Measurements from ENCODE around the gene PSAPL1.
"Not testable (repeated sequence)": the region's sequence is repeated elsewhere in the genome, so short reads cannot be mapped to it uniquely, and the experiment has no call there.

The PSAPL1 gene

DNA sequence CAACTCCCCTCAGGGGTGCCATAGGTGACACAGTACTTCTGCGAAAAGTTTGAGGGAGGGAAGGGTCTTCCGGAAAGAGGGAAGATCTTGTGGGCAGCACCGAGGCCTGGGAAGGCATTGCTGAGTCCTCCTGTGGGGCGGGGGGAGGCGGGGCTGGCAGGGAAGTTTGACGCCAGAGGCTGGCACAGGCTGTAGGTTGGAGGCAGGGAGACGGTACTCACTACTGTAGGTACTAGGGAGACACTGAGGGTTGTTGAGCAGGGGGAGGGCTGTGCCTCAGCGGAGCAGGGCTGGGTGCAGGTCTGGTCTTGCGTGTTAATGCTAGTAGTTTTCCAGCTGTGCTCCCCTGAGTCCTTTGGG lies 23.3 kb upstream of the PSAPL1 start:
- DNase-seq (ENCODE audit: low spot score), result no peak

DNA sequence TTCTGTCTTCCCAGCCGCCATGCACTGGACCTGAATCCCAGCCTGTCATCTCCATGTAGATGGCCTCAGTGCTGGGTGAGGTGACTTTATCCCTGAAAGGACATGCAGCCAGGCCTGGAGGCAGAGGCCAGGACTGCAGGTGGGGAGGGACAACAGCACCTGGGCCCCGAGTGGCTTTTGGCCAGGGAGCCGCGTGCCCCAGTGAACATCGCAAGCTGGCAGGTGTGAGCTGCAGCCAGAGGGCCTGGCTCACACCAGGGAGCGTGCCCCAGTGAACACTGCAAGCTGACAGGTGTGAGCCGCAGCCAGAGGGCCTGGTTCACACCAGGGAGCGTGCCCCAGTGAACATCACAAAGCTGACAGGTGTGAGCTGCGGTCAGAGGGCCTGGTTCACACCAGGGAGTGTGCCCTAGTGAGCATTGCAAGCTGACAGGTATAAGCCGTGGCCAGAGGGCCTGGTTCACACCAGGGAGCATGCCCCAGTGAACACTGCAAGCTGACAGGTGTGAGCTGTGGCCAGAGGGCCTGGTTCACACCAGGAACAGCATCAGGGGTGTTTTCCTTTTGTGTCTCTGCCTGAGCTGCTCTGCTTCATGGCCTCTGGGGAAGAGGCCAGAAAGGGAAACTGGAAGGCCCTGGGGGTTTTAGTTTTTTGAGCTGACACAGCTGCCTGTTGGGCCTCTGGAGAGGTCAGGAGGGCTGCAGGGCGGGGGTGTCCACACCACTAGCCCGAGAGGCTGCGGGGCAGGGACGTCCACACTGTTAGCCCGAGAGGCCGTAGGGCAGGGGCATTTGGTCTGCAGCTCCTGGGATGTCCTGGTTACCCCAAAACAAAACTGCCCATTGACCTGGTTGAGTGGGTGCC lies 22.7 kb upstream of the PSAPL1 start:
- DNase-seq (ENCODE audit: low spot score), result no peak

DNA sequence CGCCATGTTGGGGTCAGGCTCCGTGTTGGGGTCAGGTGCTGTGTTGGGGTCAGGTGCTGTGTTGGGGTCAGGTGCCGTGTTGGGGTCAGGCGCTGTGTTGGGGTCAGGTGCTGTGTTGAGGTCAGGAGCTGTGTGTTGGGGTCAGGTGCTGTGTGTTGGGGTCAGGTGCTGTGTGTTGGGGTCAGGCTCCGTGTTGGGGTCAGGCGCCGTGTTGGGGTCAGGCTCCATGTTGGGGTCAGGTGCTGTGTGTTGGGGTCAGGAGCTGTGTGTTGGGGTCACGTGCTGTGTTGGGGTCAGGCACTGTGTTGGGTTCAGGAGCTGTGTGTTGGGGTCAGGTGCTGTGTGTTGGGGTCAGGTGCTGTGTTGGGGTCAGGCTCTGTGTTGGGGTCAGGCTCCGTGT lies 18.1 kb upstream of the PSAPL1 start:
- DNase-seq (ENCODE audit: low spot score), result not testable (repeated sequence)

DNA sequence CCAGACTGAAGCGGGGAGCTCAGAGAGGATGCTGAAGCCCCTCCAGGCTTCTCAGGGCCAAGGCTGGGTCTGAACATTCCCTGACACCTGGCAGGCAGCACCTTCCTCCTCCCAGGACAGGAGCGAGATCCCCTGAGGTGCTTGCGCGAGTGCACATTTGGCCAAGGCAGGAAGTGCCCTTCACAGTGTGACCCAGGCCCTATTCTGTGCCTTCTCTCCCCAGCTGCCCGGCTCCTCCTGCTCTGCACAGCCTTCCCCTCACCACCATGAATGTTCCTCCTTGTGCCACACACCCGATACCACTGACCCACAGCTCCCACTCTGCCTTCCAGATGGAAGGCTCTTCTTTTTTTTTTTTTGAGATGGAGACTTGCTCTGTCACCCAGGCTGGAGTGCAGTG lies 17.1 kb upstream of the PSAPL1 start:
- DNase-seq (ENCODE audit: low spot score), result no peak

DNA sequence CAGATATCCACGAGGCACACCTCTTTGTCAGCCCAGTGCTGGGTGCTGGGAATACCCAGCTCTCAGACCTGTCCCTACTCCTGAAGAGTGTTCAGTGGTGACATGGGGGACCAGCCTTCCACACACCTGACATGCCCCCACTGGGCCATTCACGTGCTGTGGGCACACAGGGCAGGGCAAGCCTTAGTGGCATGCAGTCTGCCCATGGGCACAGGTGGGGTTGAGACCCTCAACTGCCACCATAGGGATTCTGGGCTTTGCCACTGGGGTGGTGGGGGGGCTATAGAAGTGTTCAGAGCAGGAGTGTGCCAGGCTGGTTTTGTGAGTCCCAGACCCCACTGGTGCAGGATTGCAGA lies 16.7 kb upstream of the PSAPL1 start:
- no peak for DNase-seq (ENCODE audit: low spot score)

DNA sequence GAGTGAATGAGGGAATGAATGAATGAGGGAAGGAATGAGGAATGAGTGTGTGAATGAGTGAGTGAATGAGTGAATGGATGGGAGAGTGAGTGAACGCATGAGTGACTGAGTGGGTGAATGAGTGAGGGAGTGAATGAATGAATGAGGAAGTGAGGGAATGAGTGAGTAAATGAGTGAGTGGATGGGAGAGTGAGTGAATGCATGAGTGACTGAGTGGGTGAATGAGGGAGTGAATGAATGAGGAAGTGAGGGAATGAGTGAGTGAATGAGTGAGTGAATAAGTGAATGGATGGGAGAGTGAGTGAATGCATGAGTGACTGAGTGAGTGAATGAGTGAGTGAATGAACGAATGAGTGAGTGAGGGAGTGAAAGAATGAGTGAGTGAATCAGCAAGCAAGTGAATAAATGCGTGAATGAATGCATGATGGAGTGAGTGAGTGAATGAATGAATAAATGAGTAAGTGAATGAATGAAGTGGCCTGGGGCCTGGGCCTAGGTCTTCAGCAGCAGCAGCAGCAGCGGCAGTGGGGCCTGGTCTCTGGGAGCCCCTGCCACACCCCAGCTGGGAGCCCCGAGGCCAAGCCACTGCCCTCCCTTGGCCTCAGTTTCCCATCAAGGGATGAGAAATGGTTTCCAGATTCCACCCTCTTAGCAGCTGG lies 16.2 kb upstream of the PSAPL1 start:
- DNase-seq (ENCODE audit: low spot score), result no peak

DNA sequence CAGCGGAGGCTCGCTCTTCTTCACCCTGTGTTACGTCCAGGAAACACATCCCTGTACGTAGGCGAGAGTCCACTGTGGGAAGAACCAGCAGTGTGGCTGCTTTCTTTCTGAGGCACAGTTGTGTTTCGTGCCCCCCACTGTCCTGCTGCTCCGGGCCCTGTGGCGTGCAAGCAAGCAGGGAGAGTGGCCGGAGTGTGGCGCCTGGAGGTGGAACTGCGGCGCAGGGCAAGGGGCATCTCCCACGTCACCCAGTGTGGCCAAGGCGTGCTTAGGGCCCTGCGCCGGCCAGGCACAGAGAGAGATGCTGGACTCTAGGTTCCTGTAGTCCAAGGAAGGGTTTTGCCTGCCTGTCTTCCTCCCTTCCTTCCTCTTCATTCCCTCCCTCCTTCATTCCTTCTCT lies 13.3 kb upstream of the PSAPL1 start:
- no peak for DNase-seq (ENCODE audit: low spot score)

DNA sequence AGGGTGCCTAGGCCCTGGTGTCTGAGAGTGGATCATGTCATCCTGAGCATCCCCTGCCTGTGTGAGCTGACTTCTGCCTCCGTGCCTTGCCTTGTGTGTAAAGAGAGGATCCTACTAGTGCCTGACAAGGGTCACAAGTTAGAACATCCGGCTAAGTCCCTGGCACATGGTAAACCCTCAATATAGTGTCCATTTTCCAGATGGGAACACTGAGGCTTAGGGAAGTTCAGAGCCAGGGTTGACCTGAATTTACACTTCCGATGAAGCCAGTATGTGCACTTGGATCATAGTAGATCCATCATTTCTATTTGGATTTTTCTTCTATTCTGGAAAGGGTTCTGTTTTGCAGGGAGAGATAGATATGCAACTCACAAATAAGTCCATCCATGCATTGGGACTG lies 12.5 kb upstream of the PSAPL1 start:
- no peak for DNase-seq (ENCODE audit: low spot score)

DNA sequence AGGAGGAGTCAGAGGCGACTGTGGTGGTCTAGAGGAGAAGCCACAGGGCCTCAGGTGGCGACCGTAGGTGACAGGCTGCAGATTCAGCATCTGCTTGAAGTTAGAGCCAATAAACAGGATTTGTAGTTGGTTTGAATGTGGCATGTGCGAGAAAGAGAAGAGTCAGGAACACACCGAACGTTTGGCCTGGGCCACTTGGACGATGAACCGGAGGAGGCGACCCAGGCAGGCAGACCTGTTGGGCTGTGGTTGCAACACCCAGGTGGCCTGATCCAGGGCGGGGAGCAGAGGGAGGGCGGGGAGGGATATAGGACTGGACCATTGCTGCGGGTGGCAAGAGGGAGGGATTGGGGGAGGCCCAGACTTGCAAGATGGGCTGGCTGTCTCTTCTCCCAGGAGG lies 10.0 kb upstream of the PSAPL1 start:
- no peak for DNase-seq (ENCODE audit: low spot score)

DNA sequence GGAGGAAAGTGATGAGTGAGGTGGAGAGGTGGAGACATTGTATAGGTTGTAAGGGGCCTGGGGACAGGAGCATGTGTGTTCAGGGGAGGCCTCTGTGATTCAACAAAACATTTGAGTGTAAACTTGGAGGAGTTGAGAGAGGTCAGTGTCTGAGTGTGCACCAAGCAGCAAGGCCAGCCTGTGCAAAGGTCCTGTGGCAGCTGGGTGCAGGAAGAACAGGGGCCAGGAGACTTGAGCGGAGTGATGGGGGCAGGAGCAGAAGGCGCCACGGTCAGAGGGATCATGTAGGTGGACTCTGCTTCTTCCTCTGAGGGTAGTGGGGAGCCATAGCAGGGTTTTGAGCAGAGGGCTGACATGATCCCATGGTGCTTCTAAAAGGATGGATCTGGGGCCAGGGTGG lies 9.6 kb upstream of the PSAPL1 start:
- no peak for DNase-seq (ENCODE audit: low spot score)

DNA sequence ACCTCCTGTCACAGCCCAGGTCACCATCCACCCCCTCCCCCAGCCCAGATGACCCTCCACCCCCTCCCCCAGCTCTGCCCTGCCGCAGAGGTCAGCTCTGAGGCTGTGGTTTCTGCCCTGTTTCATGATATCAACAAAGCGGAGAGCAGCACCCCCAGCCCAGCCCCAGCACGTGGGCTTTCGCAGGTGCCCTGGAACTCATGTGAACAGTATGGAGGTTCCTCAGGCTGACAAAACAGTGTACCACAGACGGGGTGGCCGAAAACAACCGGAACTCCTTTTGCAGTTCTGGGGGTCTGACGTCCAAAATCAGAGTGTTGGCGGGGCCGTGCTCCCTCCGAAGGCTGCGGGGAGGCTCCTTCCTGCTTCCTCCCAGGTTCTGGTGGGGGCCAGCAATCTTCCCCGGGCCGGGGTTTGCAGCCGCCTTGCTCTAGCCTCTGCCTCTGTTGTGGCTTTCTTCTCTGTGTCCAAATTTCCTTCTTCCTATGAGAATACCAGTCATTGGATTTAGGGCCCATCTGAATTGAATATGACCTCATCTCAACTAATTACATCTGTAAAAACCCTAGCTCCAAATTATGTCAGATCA lies 7.9 kb upstream of the PSAPL1 start:
- DNase-seq (ENCODE audit: low spot score), result no peak

DNA sequence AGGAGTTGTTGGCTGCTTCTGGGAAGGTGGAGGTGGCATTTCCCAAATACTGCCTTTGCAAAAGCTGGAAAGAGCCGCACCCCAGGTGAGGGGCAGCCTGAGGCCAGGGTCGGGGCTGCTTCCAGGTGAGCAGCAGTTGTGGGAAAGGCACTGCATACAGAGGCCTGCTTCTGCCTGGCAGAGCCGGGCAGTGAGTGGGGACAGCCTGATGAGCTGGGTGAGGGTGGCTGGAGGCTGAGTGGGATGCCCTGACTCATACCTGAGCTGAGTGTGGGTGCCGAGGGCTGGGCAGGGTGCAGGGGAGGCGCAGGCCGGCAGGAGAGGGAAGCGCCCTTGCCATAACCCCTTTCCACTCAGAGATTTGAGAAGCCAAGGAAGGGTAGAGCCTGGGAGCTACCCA lies 6.5 kb upstream of the PSAPL1 start:
- no peak for DNase-seq (ENCODE audit: low spot score)

DNA sequence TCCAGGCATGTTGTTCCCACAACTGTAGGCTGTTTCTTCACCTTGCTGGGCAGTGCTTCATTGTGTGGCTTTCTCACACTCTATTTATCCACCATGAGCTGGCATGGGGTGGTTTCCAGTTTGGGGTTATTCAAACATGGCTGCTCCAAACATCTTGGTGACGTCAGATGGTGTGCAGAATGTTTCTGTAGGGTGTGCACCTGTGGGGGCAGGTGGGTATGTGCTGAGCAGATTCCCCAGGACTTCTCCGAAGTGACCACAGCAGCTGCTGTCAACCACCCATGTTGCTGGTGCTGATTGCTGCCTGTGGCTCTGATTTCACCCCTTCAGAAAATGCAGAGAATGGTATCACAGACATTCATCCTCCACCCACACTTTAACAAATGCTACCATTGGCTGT lies 5.0 kb upstream of the PSAPL1 start:
- no peak for DNase-seq (ENCODE audit: low spot score)

DNA sequence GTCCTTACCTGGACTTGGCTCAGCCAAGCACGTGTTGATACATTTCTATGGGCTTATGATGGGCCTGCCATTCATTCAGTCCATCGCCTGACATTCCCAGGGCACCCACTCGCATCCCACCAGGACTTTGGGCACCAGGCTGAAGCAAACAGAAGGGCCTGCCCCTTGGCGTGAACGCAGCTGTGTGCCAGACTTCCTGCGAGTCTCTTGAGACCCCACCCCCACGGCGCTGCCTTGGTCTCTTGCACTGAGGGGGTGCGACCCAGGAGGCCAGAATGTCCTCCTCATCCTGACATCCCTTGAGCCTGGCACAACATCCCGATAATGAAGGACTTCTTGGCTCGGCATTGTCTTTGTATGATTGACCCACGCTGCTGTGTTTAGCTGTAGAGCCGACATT lies 1.5 kb upstream of the PSAPL1 start:
- DNase-seq (ENCODE audit: low spot score), result no peak

DNA sequence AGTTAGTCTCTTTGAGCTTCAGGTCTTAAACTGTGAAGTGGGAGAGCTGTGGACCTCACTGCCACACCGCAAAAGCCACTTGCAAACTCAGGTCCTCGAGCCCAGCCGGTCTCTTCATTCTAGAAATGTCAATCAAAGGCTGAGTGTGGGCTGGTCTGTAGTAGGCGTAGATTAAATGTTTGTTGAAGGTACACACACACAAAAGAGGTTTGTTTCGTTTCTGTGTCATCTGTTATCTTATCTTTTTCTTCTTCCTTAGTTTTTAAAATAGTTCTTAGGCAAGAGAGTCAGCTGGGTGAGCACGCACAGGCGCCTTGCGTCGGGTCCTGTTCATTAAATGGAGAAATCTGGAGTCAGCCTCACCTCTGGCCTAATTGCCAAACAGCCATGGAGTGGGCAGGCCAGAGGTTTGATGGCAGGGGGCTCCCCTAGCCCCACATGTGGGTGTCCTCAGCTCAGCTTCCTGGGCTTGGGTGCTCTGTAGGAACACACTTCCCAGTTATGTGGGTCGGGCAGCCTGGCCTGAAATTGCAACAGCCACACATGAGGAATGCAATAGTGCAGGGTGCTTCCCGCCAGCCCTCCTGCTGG lies 836 bp upstream of the PSAPL1 start:
- DNase-seq (ENCODE audit: low spot score), result no peak

DNA sequence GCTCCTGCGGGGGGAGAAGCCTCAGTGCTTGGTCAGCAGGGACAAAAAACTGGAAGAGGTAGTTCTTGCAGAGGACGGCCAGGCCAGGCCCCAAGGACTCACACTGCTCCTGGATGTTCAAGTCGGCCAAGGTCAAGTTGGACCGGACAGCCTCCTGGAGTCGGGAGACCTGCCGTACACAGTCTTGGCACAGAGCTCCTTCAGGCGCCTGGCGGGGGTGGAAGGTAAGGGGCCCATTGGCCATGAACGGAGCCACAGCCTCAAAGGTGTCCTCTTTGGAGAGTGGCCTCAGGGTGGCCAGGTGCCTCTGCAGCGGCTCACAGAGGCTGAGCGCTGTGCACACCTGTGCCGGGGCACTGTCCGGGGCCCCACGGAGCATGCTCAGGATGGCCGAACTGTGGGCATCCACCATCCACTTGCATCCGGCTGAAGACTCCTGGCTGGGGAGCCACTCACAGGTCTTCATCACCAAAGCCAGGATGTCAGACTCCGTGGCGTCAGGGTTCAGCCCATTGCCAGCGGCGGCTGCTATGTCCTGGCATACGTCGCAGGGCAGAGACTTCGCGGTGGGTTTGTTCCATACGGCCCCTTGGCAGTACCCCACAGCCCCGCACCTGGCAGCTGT lies 477 bp downstream of the PSAPL1 start:
- DNase-seq (ENCODE audit: low spot score), result no peak

DNA sequence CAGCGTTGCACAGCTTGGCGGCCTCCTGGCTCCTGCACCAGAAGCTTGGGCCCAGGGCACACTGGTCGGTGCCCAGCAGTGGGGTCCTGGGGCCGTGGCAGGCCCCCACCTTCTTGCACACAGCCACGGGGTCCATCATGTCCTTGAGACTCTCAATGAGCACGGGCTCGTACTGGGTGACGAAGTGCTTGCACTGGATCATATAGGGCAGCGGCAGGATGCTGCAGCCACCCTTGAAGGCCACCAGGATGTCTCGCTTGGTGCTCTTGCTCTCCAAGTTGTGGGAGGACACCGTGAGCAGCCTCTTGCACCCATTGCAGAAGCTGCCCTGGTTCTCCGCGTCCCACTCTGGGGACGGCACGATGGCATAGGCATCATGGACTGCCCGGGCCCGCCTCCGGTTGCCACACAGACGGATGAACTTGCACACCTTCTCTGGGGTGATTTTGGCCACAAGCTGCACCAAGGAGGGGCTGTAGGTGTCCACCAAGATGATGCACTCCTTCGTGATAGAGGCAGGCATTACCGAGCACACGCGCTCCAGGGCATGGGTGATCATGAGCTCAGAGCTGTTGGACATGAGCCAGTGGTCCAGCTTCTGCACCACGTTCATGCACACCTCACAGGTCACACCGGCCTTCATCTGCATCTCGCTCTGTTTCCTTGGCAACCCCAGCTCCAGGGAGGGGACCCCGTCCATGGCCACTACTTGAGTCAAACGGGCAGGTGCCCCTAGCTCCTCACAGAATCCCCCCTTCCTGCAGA lies 1.2 kb downstream of the PSAPL1 start:
- no peak for DNase-seq (ENCODE audit: low spot score)

DNA sequence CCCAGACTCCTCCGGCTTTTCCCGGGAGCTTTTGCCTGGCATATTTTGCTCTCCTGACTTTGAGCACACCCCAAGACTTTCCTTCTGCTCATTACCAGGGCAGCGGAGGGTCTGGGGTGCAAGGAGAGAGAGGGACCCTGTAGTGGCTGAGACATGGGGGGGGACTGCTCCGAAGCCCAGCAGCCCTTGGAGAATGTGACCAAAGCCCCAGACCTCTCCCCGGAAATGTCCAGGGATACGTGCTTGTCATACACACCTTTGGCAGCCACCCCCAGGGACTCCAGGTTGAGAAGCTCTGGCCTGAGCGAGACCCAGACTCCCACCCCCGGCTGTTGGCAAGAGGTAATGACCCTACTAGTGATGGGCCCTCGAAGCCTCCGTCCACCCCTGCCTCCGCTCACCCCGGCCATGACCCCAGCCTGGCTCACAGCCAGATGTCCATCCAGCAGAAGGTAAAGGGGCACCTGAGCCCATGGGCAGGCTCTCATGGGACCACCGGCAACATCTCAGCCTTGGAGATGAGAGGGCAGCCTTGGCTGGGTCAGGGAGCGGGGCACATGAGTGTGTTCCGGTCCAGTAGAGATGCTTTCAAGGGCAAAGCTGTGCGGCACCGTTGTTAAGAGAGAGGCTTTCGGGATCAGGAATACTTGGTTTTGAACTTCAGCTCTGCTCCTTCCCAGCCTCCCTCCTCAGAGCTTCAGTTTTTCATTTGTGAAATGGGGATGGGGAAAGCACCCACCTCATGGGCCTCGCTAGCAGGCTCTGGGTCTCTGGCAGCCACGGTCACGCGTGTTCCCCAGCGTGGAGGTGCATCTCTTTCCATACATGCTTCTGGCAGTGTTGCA lies 2.0 kb downstream of the PSAPL1 start:
- DNase-seq (ENCODE audit: low spot score), result no peak

DNA sequence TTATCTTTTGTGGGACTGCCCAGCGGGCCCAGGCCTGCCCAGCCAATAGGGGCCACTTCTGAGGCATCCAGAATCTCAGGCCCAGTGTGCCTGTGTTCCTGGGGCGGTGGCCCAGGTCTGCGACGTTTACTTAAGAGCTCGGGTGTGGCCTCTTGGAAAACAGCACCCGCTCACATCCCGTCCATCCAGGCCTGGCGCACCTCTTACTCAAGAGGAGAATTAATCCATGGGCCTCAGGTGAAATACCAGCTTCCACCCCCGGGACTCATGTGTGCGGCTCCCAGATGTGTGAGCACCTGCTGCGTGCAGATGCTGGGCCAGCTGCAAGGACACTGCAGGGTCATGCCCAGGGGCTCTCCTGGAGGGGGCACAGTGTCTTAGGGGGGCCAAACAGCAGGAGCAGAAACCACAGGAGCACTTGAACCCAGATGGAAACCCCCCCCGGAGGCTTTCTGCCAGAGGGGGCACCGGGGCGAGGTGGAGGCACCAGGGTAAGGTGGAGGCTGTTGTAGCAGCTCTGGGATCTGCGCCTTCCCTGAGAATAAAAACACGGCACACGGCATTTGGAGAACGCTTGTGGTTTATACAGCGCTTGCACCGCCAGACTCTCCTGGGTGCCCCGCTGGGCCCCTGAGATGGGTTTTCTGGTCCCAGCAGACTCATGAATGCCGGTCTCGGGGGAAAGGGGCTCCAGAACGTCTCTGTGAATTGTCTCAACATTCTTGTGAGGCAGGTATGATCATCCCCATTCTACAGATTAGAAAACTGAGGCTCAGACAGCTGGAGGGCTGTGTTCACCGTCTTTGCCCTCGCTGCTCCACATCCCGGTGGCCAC lies 2.8 kb downstream of the PSAPL1 start:
- DNase-seq (ENCODE audit: low spot score), result no peak

Measured in CD4-positive, alpha-beta T cell treated with Interleukin-2 at 100 ng/mL for 4 hours (primary cell).